Fibroblast of peridontal ligament (primary cell): ENCODE data around the gene INHA.

Experiments used
- DNase-seq: peaks from one replicate; pipeline ENCODE4 v3.0.0-alpha.2; 2010; ENCODE audit errors: extremely low read depth

INHA gene

DNA sequence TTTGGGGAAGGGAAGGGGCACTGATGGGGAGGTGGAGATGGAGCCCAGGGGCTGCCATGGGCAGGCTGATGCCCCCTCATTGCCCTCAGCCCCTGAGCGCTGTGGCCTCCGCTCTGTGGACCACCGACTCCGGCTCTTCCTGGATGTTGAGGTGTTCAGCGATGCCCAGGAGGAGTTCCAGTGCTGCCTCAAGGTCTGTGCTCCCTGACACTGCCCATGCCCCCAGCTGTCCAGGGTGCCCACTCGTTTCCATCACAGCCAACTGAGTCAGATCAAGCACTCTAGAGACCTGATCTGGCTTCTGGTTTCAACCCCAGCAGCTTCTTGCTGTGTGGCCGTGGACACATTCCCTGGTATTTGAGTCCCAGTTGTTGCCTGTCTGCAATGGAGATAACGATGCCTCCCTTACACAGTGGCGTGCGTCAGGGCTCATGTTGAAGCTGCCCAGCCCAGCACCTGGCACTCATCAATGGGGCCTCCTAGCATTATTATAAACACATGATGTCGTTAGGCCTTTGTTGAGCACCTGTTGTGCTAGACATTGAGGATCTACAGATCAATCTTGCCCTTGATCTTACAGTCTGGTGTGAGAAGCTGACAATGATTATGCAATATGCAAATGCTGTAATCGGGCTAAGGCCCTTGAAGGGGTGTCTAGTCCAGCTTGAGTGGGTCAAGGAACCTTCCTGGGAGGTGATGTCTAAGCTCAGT lies 39.9 kb downstream of the INHA start:
- no peak for DNase-seq

DNA sequence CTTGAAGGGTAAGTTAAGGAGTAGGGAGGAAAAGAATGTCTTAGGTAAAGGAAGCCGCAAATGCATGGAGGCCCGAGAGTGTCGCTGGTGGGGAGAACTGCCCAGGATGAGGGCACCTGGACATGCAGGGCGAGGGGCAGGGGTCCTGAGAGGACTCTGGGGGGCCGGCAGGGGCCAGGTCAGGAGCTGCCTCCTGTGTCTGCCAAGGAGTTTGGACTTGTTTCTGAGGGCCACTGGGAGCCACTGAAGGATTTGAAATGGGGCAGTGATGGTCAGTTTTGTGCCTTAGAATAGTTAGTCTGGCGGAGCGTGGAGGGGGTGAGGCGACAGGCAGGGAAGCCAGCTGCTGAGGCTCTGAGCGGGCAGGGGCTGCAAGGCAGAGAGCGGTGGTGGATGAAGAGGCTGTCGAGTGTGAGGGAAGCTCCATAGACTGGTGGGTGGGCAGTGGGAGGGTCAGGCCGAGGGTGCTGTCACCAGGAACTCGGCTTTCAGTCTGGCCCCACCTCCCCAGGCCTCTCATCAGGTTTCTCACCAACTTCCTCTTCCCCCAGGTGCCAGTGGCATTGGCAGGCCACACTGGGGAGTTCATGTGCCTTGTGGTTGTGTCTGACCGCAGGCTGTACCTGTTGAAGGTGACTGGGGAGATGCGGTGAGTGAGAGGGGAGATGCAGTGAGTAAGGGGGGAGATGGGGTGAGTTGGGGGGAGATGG lies 40.6 kb downstream of the INHA start:
- DNase-seq, result no peak

- no peak for DNase-seq
These were observed 41.5 kb downstream of the INHA start for GRCh38 chr2:219613461-219614070.

- no peak for DNase-seq
These were observed 42.2 kb downstream of the INHA start for GRCh38 chr2:219614076-219614860.

DNA sequence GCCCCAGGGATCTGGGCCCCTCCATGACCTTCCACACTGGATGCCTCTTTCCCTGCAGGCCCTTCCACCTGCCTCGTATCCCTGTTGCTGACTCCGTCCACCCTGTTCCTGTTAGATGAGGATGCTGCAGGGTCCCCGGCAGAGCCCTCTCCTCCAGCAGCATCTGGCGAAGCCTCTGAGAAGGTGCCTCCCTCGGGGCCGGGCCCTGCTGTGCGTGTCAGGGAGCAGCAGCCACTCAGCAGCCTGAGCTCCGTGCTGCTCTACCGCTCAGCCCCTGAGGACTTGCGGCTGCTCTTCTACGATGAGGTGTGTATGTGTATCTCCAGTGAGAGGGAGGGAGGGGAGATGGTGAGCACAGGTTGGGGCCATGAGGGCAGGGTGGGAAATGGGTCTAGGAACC lies 42.9 kb downstream of the INHA start:
- DNase-seq, result no peak

DNA sequence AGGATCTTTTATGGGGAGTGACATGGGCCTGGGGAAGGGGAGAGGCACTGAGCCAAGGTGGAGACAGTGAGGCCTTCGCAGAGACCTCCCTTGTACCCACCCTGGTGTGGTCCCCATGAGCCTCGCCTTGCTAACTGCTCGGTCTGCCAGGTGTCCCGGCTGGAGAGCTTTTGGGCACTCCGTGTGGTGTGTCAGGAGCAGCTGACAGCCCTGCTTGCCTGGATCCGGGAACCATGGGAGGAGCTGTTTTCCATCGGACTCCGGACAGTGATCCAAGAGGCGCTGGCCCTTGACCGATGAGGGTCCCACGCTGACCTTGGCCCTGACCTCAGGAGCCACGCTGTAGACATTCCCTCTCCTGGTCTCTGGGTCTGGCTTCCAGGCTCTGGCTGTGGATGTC lies 43.8 kb downstream of the INHA start:
- DNase-seq, result no peak

DNA sequence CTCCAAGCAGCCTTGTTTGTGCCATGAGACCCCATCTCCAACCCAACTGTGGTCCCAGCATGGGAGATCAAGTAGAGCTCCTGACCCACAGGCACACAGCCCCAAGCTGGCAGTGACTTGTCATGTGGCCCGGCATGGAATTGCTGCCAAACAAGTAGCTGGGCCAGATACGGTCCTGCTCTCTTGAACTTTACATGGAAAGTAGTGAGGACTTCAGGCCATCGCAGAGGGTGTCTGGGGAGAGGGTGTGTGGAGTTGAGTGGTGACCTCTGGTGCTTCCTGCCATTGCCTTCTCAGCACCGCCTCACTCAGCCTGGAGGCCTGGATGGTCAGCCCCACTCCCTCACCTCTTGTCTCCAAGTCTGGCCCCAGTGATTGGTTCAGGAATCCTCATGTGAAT lies 44.4 kb downstream of the INHA start:
- no peak for DNase-seq

- no peak for DNase-seq
These were observed 46.6 kb downstream of the INHA start for GRCh38 chr2:219618733-219619122.

- no peak for DNase-seq
These were observed 47.1 kb downstream of the INHA start for GRCh38 chr2:219619235-219619634.

- DNase-seq, result no peak
These were observed 48.4 kb downstream of the INHA start for GRCh38 chr2:219620546-219620945.

DNA sequence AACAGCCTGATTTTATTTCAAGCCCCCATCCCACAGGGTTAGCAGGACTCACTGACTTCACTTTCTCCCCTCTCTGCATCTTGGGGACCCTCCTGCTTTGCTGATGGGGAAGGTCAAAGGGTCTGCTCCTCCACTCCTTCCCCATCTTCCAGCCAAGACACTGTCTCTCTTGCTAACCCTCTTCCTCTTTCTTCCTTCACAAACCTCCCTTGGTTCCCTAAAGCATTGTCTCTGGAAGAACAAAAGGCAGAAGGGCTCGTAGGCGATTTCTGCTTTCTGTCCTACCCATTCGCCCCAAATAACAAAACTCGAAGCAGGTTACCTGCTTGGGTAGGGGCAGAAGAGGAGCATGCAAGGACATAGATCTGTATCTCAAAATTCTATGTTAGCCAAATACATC lies 49.8 kb downstream of the INHA start:
- no peak for DNase-seq

- no peak for DNase-seq
These were observed 50.4 kb downstream of the INHA start for GRCh38 chr2:219622472-219622871.

- DNase-seq, result no peak
These were observed 52.5 kb downstream of the INHA start for GRCh38 chr2:219624565-219624964.

- no peak for DNase-seq
These were observed 53.1 kb downstream of the INHA start for GRCh38 chr2:219625179-219625578.
